COR-L47 (cell line): Measurements from ENCODE around the gene FAF1.
"Not testable (repeated sequence)": the region's sequence is repeated elsewhere in the genome, so short reads cannot be mapped to it uniquely, and the experiment has no call there.

Experiments used
- DNase-seq: peaks from one replicate; lab custom pipeline; 2025; lab: John Stamatoyannopoulos, UW

The FAF1 gene

DNA sequence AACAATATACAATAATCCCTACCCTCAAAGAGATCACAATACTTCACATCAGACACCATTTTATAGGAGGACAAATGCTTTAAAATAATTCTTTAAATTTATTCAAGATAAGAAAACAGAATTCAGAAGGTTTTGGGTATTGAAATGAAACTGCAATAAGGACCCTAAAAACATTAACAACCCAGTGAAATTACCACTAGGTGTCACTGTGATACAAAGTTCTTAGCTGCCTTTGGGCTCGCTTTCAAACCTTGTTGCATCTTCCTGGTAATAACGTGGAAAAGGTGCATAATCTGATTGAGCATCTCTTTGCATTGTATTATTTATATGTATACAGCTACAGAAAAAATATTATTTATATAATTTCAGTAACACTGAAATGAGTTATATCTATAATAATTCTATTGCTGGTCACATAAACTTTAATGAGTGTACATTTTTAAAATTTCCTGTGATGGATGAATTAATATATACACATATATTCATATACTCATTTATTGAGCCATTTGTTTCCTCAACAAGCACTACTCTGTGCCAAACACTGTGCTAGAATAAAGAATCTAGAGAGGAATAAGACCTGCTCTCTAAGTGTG, 185.2 kb downstream of the FAF1 start:
- DNase-seq: peak; percentile 49

DNA sequence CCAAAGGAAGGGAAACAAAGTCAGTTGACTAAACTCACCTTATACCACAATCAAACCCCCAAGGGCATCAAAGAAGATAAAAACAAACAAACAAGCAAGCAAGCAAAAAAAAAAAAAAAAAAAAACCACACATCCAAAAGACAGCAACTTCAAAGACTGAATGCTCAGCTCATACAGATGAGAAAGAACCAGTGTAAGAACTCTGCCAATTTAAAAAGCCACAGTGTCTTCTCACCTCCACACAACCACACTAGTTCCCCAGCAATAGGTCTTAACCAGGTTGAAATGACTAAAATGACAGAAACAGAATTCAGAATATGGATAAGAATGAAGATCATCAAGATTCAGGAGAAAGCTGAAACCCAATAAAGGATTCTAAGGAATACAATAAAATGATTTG, 193.4 kb downstream of the FAF1 start:
- DNase-seq: no peak

DNA sequence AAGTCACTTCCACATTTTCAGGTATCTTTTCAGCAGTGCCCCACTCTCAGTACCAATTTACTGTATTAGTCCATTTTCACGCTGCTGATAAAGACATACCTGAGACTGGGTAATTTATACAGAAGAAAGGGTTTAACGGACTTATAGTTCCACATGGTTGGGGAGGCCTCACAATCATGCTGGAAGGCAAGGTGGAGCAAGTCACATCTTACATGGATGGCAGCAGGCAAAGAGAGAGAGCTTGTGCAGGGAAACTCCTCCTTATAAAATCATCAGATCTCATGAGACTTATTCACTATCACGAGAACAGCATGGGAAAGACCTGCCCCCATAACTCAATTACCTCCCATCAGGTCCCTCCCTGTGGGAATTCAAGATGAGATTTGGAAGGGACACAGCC, 203.5 kb downstream of the FAF1 start:
- DNase-seq: not testable (repeated sequence)

GRCh38 chr1:50754764-50755163, 205.3 kb downstream of the FAF1 start:
- DNase-seq: not testable (repeated sequence)

- DNase-seq: no peak
Measured at GRCh38 chr1:50750021-50750619, 209.9 kb downstream of the FAF1 start.

- no peak for DNase-seq
Measured at GRCh38 chr1:50747394-50747793, 212.7 kb downstream of the FAF1 start.

DNA sequence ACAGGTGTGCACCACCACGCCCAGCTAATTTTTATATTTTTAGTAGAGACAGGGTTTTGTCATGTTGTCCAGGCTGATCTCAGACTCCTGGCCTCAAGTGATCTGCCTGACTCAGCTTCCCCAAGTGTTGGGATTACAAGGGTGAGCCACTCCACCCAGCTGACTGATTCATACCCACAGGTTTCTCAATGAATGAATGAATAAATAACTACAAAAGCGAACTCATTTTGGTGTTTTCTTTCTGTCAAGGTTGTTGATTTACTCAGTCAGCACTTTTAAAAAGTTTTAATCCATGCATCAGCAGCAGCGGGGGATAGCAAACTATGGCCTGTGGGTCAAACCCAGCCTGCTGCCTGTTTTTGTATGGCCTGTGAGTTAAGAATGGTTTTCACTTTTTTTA, 217.5 kb downstream of the FAF1 start:
- no peak for DNase-seq

GRCh38 chr1:50739125-50739524, 220.9 kb downstream of the FAF1 start:
- no peak for DNase-seq

DNA sequence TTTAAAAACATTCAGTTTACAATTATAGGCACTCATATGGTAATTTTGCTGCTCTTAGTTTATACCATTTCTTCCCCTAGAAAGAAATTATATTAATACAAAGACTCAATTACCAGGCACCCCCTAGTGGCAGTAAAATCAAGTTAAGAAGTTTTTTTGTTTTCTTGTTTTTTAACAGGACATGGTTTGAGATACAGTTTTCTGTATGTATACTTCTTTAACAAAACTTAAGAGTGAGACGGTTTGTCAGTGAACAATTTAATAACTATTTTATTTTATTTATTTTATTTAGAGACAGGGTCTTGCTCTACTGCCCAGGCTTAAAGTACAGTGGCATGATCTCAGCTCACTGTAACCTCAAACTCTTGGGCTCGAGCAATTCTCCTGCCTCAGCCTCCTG, 224.6 kb downstream of the FAF1 start:
- no peak for DNase-seq

DNA sequence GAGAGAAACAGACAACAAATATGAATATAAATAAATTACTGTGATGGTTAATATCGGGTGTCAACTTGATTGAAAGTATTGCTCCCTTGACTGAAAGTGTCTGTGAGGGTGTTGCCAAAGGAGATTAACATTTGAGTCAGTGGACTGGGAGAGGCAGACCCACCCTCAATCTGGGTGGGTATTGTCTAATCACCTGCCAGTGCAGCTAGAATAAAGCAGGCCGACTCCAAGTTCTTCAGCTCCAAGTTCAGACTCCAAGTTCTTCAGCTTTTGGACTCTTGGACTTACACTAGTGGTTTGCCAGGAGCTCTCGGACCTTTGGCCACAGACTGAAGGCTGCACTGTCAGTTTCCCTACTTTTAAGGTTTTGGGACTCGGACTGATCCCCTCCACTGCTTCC, 232.5 kb downstream of the FAF1 start:
- DNase-seq: not testable (repeated sequence)

- DNase-seq: no peak
Measured at GRCh38 chr1:50724626-50725286, 235.3 kb downstream of the FAF1 start.

DNA sequence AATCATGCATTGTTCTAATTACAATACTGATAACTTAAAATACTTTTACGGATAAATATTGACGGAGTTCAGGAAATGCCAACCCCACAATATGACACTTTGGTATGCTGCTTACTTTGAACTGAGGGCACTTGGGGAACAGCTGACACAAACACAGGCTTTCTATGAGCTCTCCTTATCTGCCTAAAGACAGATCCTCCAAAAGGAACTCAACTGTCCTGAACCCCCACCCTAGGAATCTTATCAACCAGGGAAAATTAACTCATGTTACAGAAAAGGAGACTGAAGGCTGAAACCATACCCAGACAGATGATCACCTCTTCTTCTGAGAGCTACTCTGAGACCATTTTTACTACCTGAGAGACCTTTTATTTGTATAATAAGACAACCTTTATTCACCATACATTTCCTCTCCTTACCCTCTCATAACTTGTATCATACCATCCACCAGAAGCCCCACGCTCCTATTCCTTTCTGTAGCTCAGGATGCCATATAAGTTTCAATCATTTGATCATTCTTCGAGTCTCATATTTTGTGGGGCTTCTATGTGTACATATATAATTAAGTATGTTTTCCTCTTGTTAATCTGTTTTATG, 239.5 kb downstream of the FAF1 start:
- no peak for DNase-seq

DNA sequence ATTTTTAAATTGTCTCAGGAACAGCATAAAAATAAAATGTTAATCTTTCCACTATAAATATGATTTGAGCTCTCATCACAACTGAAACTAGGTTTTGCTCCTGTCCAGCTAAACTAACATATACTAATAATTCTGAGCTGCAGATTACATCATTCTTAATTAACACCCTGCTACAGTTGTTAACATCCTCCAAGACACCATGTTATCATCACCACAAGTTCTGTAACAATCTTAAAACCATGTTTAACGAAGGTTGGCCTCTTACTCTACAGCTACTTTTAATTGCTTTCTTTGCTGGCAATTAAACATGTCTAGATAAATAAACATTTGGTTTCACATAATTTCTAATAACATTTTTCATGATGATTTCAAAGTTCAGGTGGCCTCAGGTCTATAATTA, 240.9 kb downstream of the FAF1 start:
- DNase-seq: no peak

DNA sequence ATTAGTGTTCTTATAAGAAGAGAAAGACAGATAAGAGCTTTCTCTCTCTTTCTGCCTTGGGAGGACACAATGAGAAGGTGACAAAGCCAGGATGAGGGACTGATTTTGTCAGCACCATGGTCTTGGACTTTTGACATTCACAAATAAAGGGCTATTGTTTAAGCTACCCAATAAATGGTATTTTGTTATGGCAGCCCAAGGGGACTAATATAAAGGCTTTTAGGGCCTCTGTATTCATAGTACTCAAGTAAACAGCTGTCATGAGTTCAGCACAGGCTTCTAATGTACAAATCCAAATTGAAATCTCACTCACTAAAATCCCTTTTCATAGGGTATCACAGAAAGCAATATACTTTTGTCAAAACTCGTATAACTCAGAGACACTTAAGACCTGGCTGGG, 242.7 kb downstream of the FAF1 start:
- DNase-seq: no peak

DNA sequence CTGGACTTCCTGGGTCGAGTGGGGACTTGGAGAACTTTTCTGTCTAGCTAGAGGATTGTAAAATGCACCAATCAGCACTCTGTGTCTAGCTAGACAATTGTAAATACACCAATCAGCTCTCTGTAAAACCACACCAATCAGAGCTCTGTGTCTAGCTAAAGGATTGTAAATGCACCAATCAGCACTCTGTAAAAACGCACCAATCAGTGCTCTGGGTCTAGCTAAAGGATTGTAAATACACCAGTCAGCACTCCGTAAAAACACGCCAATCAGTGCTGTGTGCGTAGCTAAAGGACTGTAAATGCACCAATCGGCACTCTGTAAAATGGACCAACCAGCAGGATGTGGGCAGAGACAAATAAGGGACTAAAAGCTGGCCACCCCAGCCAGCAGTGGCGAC, 243.6 kb downstream of the FAF1 start:
- not testable (repeated sequence) for DNase-seq

- no peak for DNase-seq
Measured at GRCh38 chr1:50710099-50710498, 250.0 kb downstream of the FAF1 start.

GRCh38 chr1:50707824-50708223, 252.2 kb downstream of the FAF1 start:
- DNase-seq: no peak

GRCh38 chr1:50705699-50706098, 254.4 kb downstream of the FAF1 start:
- DNase-seq: no peak

DNA sequence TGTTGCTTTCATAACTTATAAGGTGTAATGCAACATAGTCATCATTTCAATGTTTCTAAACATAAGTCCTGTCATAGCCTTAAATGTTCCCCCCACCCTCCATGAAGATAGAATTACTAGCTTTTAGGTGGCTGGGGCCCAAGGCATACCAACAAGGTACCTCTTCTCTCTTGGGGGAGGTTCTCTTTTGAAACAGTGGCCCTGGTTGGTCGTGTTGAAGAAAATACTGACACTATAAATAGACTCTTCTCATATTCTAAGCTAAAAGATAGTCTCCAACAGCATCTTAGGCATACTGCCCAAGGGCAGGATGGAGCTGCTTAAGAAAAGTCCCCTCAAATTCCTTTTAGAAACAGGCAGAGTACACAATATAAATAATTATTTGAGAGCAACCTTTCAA, 255.0 kb downstream of the FAF1 start:
- DNase-seq: no peak

DNA sequence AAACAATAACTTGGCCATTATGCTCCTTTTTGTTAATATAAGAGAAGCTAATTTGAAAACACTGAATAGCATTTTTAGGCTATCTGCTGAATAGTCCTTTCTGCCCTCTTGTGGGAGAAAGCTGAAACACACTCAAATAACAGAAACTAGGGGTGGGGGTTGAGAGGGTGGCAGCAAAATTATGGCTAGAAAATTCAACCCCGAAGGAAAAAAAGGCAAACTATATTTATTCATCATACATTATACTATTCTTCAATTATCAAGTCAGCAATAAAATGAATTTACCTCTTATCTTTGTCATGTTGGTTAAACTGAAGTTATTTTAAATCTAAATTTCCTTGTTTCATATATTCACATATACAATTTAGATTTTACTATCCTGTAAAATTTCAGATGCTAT, 255.9 kb downstream of the FAF1 start:
- DNase-seq: peak; percentile 8

DNA sequence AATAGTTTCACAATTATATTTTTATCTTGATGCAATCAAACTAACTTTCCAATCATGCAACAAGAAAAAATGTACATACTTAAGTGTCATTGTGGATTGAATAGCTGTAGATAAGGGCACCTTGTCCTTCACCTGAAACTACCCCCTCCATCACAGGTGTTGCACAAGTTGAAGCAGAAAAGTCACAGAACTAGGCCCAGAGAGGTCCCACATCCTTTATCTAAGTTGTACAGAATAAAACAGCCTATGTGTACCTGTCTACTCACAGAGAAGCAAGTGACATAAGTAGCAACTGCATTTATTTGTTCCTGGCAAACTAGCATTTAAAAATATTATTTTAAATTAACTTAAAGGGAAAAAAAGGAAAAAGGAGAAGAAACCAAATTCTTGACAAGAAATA, 256.8 kb downstream of the FAF1 start:
- no peak for DNase-seq

DNA sequence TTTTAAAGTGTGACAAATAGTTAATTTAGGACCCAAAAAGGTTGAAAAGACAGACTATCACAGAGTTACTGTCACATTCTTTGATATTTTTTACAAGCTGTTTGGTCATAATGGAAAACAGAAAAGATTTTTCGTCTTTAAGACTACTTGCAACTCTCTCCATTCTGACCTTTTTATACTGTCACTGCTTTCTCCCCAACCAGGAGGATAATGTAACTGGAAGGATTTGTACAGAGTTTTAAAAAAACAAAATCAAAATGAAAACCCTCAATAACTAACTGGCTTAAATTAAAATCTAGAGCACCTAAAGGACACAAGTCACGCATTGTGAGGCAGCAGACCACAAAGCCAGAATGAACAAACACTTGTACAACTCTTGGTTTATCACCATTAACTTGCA, 257.7 kb downstream of the FAF1 start:
- DNase-seq: no peak

DNA sequence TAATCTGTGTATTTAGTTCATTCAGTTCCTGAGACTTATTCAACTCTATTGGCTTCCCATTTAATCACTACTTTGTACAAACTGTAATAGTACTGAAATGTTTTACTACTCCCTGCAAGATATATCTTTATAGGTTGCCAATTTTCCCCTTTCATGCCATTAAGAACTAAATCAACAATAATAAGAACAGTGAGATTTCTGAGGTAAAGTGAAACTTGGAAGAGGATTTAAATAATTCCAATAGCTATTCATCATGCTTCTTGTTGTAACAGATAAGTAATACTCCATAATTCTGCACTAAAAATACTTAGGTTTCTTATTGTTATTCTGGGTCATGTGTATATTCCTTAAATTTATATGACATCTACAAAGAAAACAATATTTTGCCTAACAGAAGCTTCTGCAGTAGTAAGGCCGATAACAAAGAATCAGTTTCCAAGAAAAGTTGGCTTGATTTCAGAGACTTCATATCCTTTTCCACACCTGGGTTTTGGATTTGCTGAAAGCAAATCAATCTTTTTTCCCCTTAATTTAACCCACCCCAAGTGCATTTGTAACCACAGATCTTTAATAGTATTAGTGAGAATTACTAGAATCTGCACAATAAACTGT, 258.3 kb downstream of the FAF1 start:
- DNase-seq: no peak
